ENCODE measurements around the gene STX18.
"Not testable (repeated sequence)": the region's sequence is repeated elsewhere in the genome, so short reads cannot be mapped to it uniquely, and the experiment has no call there.

STX18 gene

DNA sequence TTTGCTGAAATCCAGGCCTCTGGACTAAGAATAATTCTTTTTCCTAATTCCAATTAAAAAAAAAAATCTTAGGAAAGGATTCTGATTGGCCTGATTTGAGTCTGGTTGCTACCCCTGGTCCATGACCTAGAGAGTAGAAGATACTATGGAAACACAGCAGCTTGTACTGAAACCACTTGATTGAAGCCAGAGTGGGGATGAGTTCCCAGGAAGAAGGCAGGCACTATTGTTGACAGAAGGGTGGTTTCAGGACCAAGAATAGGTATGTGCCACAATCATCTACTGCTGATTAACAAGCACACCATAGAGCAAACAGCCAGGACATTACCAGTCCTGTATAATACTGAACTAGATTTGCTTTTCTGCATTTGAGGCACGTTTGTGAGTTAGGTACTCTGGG, 29.6 kb downstream of the STX18 start:
- in situ Hi-C loops (cut with HindIII; ENCODE audit: low sequenced_read_pairs), result no loop called here

DNA sequence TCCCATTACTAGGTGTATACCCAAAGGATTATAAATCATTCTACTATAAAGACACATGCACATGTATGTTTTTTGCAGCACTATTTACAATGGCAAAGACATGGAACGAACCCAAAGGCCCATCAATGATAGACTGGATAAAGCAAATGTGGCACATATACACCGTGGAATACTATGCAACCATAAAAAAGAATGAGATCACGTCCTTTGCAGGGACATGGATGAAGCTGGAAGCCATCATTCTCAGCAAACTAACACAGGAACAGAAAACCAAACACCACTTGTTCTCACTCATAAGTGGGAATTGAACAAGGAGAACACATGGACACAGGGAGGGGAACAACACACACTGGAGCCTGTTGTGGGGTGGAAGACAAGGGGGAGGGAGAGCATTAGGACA, 31.2 kb downstream of the STX18 start:
- in situ Hi-C loops (cut with HindIII; ENCODE audit: low sequenced_read_pairs), result not testable (repeated sequence)

DNA sequence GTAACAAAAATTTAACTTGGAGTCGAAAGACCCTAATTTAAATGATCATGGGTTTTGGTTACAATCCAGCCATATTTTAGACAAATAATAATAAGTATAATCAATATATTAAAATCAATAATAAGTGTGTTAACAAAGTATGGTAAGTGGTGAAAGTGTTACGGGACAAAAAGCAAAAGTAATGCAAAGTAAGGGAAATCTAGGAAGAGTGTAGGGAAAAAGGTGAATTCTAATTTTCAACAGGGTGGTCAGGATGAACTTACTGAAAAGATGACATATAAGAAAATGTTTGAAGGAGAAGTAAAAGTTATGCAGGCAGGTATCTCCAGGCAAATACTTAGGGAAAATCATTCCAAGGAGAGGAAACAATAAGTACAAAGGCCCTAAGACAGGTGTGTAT, 32.3 kb downstream of the STX18 start:
- in situ Hi-C loops (cut with HindIII; ENCODE audit: low sequenced_read_pairs), result no loop called here

DNA sequence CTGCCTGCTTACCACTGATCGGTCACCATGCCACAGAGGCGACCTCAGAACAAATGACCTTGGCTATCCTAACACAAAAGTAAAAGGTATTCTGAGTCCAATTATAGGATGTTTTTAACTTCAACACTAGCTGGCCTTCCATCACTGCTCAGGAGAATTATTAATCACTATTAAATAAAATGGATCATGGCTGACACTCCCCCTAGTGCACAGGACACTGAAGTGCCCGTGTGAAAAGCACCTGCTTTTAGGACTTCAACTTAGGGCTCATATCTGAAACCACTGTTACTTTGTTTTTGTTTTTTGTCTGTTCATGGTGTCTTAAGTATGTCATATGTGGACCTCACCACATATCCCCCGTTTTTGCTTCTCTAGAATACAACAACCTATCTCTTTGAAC, 33.9 kb downstream of the STX18 start:
- in situ Hi-C loops (cut with HindIII; ENCODE audit: low sequenced_read_pairs), result no loop called here

DNA sequence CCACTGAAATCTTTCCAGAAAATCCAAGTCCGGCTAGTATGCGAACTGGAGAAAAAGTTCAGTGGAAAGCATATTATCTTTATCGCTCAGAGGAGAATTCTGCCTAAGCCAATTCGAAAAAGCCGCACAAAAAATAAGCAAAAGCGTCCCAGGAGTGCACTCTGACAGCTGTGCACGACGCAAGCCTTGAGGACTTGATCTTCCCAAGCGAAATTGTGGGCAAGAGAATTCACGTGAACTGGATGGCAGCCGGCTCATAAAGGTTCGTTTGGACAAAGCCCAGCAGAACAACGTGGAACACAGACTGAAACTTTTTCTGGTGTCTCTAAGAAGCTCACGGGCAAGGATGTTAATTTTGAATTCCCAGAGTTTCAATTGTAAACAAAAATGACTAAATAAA, 34.4 kb downstream of the STX18 start:
- in situ Hi-C loops (cut with HindIII; ENCODE audit: low sequenced_read_pairs), result no loop called here

DNA sequence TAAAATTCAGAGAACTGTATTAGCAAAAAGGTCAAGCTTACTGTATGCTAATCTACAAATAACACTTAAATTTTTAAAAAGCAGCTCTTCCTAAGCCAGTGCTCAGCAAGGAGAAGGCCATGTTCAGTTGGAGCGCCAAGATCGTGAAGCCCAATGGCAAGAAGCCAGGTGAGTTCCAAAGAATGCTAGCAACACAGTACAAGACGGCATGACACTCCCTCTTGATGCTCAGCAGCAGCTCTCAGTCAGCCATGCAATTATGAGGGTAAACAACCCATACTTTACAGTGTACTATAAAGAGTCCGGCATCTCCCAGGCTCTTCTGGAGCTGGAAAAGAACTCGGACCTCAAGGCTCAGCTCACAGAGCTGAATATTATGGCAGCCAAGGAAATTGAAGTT, 34.9 kb downstream of the STX18 start:
- in situ Hi-C loops (cut with HindIII; ENCODE audit: low sequenced_read_pairs), result no loop called here

DNA sequence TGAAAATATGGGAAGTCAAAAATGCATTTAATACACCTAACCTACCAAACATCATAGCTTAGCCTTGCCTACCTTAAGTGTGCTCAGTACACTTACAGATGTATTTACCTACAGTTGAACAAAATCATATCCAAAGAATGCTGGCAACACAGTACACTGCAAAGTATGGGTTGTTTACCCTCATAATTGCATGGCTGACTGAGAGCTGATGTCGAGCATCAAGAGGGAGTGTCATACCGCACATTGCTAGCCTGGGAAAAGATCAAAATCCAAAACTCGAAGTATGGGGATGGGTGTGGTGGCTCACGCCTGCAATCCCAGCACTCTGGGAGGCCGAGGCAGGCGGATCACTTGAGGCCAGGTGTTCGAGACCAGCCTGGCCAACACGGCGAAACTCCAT, 36.6 kb downstream of the STX18 start:
- in situ Hi-C loops (cut with HindIII; ENCODE audit: low sequenced_read_pairs), result not testable (repeated sequence)

DNA sequence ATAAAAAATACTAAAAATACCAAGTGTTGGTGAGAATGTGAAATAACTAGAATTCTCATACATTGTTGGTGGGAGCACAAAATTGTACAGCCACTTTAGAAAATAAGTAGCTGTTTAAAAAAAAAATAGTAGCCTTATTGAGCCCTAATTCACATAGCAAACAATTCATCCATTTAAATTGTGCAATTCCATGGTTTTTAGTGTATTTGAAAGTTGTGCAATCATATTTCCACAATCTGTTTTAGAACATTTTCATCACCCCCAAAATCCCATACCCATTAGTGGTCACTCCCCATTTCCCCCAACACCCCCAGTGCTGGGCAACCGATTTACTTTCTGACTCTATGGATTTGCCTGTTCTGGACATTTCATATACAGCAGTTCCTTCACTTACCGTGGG, 37.1 kb downstream of the STX18 start:
- in situ Hi-C loops (cut with HindIII; ENCODE audit: low sequenced_read_pairs), result no loop called here

DNA sequence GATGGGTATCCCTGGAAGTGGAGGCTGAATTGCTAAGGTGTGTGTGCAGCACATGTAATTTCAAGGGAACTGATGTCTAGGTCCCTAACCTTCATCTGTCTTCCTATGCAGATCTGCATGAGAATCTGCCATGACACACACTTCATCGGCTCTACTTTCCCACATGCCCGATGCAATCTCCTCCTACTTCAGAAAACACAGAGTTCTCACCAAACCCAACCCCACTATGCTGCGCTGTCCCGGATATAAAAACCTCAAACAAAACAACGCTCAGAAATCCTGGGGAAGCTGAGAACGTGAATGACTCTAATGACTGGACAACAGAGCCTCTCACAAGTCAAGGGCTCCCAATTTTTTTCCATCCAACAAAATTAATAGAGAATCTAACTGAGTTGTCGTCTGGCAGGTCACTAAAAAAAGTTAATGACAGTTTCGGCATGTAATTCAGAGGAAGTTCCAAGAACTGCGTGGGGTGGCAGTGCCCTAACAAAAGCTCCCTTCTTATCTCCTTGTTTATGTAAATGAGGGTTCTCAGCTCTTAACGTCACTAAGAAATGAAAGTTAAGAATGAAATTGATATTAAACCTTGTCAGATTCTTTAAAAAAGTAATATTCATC, 39.0 kb downstream of the STX18 start:
- in situ Hi-C loops (cut with HindIII; ENCODE audit: low sequenced_read_pairs), result no loop called here

DNA sequence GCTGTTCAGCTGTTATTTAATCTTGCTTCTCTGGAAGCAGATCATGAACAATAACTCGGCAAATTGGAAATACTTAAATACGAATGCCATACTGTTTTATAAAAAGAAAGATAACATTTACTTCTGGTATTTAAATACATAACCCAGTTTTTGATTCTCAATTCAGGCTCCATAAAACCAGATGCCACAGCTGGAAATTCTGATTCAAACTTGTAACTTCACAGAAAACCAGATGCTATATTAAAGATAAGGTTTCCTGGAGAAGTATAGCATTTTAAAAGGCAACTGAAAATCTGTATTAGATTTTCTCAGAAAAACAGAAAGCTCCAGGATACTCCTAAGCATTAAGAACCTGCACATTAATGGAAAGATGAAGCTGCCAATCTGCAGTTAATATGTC, 40.2 kb downstream of the STX18 start:
- in situ Hi-C loops (cut with HindIII; ENCODE audit: low sequenced_read_pairs), result no loop called here

DNA sequence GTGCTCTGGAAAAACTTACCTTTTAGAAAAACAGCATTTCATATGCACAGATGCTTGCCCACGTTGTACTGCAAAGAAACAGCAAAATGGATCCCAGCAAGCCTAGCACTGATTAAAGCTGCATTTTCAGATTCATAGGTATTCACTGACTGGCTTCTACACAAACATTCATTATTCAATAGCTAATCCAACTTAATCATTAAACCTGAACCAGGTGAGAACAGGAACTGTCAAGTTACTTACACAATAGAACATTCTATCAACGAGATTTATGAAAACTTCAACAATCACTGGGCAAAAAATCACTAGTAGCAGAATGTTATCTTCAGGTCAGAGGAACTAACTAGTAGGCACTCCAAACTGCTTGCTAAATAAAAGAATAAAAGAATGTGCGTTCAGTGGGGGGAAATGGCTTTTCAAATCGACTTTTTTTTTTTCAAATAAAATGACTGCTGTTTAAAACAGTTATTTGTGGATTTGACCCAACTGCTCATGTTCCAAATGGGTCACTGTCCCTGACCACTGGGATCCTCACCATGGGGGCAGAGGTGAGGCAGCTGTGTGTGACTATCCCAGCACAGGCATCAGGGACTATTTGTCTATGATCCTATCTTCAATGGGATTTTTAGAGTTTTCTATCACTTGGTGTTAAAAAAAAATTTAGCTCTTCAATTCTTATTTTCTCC, 42.3 kb downstream of the STX18 start:
- in situ Hi-C loops (cut with HindIII; ENCODE audit: low sequenced_read_pairs), result no loop called here

DNA sequence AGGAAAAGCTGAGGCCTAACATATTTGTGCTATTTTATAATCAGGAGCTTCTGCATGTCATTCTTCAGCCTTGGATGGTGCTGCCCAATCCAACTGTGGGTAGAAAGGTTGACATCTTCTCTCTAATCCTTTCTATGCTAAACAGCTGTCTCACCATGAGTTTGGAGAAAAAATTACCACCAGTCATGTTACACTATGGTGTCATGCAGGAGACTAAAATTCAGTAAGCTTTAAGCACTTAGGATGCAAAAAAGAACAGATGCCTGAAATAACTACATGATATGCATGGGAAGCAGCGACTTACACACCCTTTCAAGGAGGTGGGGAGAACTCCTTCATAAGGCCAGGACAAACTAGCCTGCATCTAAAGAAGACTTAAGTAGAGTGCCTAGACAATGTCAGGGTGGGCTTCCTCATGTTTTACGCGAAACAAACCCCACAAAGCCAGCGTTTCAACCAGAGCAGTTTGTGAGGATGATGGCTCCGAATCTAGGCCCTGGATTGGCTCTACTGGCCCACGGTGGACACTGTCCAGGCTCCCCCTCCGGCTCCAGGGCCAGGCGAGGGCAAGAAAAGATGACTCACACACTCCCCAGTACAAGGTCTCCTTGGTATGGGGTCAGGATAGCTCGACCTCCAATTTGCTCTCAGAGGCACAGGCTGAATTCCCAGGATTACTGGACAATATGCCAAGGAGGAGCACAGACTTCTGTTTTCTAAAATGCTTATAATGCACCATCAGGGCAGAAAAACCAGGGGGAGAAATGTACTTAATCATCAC, 45.1 kb downstream of the STX18 start:
- in situ Hi-C loops (cut with HindIII; ENCODE audit: low sequenced_read_pairs), result no loop called here

DNA sequence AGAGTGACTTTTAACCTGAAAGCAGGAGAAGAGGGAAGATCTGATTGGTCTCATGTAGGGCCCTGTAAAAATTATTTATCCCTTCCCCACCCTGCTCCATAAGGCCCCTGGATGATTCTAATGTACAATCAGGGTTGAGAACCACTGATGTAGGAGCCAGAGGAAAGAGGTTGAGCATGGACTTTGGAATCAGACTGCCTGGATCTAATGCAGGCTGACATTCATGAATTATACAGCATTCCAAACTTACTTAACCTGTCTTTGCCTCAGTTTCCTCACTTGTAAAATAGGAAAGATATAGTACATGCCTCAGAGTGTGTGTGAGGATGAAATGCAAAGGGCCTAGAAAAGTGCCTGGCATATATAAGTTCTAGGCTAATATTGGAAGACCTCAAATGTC, 47.0 kb downstream of the STX18 start:
- in situ Hi-C loops (cut with HindIII; ENCODE audit: low sequenced_read_pairs), result no loop called here

DNA sequence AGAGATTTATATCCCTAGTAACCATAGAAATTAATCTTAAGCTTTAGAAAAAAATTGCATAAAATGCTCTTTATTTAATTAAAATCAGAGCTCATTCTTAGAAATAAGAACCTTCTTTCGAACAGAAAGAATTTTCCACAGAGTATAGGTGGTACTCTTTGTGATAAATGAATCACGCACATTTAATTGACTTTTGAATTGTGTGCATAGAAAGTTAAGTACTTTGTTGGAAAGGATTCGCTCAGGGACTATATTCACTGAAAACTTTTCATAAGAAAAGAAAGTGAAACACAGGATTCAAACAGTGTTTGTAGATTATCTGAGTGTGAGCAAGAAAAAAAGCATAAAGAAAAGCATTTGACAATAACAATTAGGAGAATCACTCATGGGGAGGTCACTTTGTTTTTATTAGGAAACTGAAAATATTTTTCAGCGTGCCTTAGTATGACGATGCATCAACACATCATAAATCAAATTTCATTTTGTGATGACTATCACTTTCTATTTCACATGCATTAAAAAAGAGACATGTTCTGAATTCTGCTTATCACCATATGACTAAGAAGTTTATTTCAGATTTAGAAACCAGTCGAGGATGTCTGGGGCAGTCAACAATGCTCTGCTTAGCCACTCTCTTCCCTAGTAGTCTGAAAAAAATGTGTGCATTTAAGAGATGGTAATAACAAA, 49.5 kb downstream of the STX18 start:
- in situ Hi-C loops (cut with HindIII; ENCODE audit: low sequenced_read_pairs), result no loop called here

DNA sequence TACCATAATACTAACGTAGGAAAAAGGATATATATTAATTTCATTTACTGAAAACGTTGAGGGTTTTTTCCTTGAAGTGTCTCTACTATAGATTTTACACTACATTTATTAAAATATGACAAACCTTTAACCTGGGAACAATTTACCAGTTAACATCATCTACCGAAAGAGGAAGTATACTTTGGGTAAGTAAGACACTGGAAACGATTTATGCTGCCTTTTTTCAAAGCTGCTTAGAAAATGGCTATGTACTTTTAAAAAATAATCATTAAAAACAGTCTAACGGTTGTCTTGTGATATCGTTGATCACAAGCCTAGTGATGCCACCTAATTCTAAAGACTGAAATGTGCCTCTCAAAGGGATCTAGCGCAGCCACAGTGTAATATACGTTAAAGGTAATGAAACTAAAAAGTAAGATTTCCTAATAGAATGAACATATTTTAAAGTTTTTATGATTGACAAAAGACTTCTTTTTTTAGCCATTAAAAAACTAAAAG, 50.4 kb downstream of the STX18 start:
- in situ Hi-C loops (cut with HindIII; ENCODE audit: low sequenced_read_pairs), result no loop called here

DNA sequence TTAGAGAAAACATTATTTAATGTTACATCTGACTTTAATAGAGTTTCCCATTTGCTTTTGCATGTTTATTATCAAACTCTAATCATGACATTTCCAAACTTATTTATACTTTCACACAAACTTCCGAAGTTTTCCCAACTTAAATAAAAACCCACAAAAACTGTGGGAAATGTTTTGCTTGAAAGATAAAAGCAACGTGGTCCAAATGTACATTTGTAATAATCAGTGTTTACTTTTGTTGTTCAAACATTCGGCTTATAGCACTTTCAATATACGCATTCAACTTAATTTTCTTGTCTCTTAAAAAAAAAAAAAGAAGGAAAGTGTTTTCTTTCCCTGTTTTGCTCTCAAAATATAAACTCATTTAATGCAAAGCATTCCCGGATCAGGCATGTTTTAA, 51.0 kb downstream of the STX18 start:
- in situ Hi-C loops (cut with HindIII; ENCODE audit: low sequenced_read_pairs), result no loop called here

DNA sequence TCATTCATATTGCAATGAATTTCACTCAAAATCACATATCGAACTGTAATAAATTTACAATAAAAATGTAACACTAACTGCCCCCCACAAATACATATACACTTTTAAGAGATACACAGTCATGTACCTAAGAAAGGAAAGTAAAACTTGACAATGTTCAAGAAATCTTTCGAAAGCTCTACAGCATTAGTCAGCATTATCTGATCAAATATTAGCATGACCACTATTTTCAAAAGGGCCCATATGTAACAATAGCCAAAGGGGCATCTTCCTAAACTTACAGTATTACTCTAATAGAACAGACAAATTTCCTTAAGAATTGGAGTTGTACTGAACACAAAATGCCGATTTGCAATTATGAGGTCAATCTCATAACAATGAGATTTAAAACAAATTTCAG, 51.8 kb downstream of the STX18 start:
- in situ Hi-C loops (cut with HindIII; ENCODE audit: low sequenced_read_pairs), result no loop called here

DNA sequence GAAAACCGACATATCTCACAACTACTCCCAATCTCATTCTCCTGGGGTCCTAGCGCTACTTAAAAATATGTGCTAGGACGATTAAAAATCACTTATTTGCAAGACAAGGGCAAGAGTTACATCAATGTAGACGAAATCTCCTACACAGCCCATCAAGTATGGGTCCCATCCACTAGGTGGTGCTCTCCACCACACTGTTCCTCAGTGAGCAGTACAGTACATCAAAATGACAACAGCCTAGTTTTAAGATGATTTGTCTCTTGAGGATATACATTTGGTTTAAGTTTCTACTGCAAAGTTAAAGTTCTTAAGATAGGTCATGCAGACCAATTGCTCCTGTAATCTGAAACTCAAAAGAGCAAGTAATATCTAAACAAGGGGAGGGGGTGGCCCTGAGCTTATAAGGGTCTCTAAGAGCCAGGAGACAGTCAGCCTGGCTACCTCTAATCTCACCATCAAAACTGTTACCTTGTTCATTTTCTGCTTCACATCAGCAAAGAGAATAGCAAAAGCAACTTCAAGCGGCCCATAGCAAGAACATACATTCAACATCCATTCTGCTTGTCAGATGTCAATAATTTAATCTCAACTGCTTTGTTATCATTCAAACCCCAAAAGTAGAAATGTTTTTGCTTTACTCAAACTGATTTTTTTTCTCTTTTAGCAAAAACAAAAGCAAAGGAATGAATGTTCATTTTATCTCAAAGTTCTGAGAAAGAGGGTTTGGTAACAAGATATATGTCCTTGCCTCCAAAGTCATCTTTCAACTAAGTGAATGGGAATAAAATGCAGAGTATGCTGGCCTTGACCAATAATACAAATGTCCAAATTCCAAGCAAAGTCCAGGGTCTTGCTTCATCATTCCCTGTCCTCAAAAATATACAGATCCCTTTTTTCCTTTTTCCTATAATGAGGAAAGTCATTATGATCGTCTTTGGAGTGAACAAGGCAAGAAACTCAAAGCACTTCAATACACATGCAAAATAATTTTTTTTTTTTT, 53.1 kb downstream of the STX18 start:
- in situ Hi-C loops (cut with HindIII; ENCODE audit: low sequenced_read_pairs), result no loop called here

DNA sequence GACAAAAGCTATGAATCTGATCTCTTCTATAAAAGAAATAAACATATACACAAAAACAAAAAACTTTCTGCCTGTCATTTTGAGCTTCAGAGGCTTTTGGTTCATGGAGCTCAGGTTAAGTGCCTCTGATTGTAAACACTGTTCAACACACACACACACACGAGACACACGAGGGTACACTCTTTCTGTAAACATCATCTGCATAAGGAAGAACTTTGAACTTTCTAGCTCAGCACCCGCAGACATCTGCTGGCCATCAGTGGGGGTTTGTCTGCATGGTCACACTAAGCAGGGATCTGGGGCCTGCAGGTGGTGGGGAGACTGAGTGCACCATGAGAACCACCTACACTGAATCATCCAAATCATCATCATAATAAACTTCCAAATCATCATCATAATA, 54.9 kb downstream of the STX18 start:
- in situ Hi-C loops (cut with HindIII; ENCODE audit: low sequenced_read_pairs), result no loop called here

DNA sequence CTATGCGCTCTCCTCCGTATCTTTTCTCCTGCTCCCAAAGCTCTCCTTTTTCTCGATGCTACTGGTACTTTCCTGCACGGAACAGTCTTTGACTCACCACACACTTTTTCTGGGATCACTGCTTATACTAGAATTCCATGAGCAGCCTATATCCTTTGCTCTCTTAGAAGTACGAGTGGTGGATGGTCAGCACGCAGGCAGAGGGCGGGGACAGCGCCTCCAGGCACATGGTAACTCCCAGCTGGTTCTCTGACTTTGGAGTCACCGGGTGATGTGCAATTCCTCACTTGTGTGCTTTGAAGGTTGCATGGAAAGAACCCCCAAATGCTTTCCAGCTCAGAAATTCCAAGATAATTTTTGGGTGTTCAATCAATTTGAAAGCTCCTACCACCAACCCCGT, 56.0 kb downstream of the STX18 start:
- in situ Hi-C loops (cut with HindIII; ENCODE audit: low sequenced_read_pairs), result no loop called here

Measured in DLD1 (cell line).